Fibroblast of lung (primary cell): Measurements from ENCODE around the gene SEC14L2.

ENCODE experiments used
- EZH2 ChIP-seq: IDR thresholded peaks from 2 replicates; pipeline ENCODE4 v1.5.1; 2012; ENCODE audit warnings: low read length, control low read depth, mild to moderate bottlenecking; ENCODE audit errors: missing control alignments
- TF ChIP-seq, protein P1 (sequence below), 2 donors: IDR thresholded peaks in 1 of 2; conservative IDR thresholded peaks in 1 of 2; 1 replicate in 1 of 2; 2 replicates in 1 of 2; pipeline ENCODE4 v1.5.1; 2011 to 2012; ENCODE audit warnings: low read length in 2 of 2, control low read depth in 1 of 2, inconsistent platforms in 1 of 2, low read depth in 1 of 2, mild to moderate bottlenecking in 1 of 2

GRCh38 chr22:30425327-30425615 lies 28.5 kb downstream of the SEC14L2 start:
- TF ChIP-seq, protein P1, sequence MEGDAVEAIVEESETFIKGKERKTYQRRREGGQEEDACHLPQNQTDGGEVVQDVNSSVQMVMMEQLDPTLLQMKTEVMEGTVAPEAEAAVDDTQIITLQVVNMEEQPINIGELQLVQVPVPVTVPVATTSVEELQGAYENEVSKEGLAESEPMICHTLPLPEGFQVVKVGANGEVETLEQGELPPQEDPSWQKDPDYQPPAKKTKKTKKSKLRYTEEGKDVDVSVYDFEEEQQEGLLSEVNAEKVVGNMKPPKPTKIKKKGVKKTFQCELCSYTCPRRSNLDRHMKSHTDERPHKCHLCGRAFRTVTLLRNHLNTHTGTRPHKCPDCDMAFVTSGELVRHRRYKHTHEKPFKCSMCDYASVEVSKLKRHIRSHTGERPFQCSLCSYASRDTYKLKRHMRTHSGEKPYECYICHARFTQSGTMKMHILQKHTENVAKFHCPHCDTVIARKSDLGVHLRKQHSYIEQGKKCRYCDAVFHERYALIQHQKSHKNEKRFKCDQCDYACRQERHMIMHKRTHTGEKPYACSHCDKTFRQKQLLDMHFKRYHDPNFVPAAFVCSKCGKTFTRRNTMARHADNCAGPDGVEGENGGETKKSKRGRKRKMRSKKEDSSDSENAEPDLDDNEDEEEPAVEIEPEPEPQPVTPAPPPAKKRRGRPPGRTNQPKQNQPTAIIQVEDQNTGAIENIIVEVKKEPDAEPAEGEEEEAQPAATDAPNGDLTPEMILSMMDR (conservative IDR thresholded peaks at IDR 0.05 in 1 of 2, IDR thresholded peaks at IDR 0.05 in 1 of 2; ENCODE audit: low read depth in 1 of 2, low read length in 2 of 2) = no peak
- no peak for TF ChIP-seq EZH2
